Sigmoid colon (tissue), 4 donors: ENCODE data around the gene CERS1.

Experiments used
- POLR2A ChIP-seq, 2 donors: fragments of 450-650 bp; IDR thresholded peaks; one replicate each; pipeline ENCODE4 v1.6.1; 2016; ENCODE audit warnings: antibody characterized with exemption in 2 of 2, mild to moderate bottlenecking in 2 of 2, moderate library complexity in 2 of 2
- POLR2AphosphoS5 ChIP-seq, 4 donors: sonication (generic); formaldehyde crosslinking; IDR thresholded peaks; one replicate each; pipeline ENCODE4 v1.6.1; 2017; ENCODE audit warnings: antibody characterized with exemption in 4 of 4
- TF ChIP-seq, protein P1 (sequence below), 4 experiments: fragments of 450-650 bp in 3 of 4; fragments of 200-600 bp in 1 of 4; IDR thresholded peaks; one replicate each; pipeline ENCODE4 v1.5.1; 2016 to 2019; ENCODE audit warnings: antibody characterized with exemption in 4 of 4, mild to moderate bottlenecking in 3 of 4, moderate library complexity in 2 of 4

DNA sequence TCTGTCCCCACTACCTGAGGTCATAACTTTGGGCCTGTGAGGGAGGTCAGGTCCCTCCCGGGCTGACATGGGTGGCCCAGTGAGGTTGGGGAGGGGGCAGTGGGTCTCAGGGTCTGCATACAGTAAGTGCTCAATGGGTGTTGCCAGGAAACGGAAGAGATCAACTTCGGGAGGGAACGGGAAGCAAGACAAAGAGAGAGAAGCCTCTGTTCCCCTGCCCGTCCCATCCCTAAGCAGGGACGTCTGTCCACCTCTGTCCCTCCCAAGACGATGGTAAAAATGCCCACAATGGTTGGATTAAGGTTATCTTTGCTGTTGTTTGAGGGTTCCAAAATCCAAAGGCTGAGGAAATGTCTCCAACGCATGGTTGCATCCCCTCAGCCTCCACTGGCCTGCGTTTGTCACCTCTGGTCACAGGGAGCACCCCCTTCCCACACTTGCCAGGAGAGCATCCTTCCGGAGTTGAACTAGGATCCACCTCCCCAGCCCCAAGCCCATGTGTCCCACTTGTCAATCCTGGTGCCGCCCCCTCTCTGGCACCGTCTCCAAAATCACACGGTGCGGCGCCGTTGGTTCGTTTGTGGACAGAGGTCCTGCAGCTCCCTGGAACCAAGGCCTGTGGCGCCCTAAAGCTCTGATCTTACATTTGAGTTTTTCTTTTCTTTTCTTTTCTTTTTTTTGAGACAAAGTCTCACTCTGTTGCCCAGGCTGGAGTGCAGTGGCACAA lies 45.8 kb upstream of the CERS1 start:
- TF ChIP-seq, protein P1, sequence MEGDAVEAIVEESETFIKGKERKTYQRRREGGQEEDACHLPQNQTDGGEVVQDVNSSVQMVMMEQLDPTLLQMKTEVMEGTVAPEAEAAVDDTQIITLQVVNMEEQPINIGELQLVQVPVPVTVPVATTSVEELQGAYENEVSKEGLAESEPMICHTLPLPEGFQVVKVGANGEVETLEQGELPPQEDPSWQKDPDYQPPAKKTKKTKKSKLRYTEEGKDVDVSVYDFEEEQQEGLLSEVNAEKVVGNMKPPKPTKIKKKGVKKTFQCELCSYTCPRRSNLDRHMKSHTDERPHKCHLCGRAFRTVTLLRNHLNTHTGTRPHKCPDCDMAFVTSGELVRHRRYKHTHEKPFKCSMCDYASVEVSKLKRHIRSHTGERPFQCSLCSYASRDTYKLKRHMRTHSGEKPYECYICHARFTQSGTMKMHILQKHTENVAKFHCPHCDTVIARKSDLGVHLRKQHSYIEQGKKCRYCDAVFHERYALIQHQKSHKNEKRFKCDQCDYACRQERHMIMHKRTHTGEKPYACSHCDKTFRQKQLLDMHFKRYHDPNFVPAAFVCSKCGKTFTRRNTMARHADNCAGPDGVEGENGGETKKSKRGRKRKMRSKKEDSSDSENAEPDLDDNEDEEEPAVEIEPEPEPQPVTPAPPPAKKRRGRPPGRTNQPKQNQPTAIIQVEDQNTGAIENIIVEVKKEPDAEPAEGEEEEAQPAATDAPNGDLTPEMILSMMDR (IDR thresholded peaks at IDR 0.05), result no peak
- TF ChIP-seq POLR2AphosphoS5 (IDR thresholded peaks at IDR 0.05) (no peak), POLR2A (IDR thresholded peaks at IDR 0.05) (no peak)
